Ishikawa (cell line): ENCODE measurements around the gene CDC42BPB.

Experiments
- CREB1 ChIP-seq: IDR thresholded peaks from 2 replicates; pipeline ENCODE4 v1.6.1; 2012; ENCODE audit warnings: low read depth
- EGR1 ChIP-seq: IDR thresholded peaks from 2 replicates; pipeline ENCODE4 v1.6.1; 2012
- EP300 ChIP-seq: IDR thresholded peaks from 2 replicates; pipeline ENCODE4 v1.6.1; 2012; ENCODE audit warnings: borderline replicate concordance
- NFIC ChIP-seq: IDR thresholded peaks from 2 replicates; pipeline ENCODE4 v1.6.1; 2012
- RAD21 ChIP-seq: IDR thresholded peaks from 2 replicates; pipeline ENCODE4 v1.6.1; 2012; ENCODE audit warnings: low read depth
- TEAD4 ChIP-seq: IDR thresholded peaks from 2 replicates; pipeline ENCODE4 v1.6.1; 2012
- YY1 ChIP-seq: IDR thresholded peaks from 2 replicates; pipeline ENCODE4 v1.6.1; 2012; ENCODE audit warnings: low read depth
- ZBTB7A ChIP-seq: IDR thresholded peaks from 2 replicates; pipeline ENCODE4 v1.6.1; 2012; ENCODE audit warnings: low read depth

CDC42BPB gene

GRCh38 chr14:102883089-102883541 lies 174.2 kb downstream of the CDC42BPB start:
- TF ChIP-seq EGR1 (no peak), CREB1 (no peak), YY1 (no peak), TEAD4 (no peak), NFIC (no peak), ZBTB7A (no peak), EP300 (no peak), RAD21 (no peak)
